Stimulated activated naive CD8-positive, alpha-beta T cell treated with anti-CD3 and anti-CD28 coated beads, Interleukin-15, Interleukin-2, amounts not matched to agents 100 U/mL and 50 U/mL, for 24 hours (primary cell): ENCODE data around the gene ZNF831.

Experiments
- ATAC-seq: fragments of 150-1000 bp; cut with Tn5 transposase; one replicate; pipeline ENCODE4 v1.10.0; 2021
- DNase-seq: peaks from one replicate; pipeline ENCODE4 v3.0.0; 2021

ZNF831 gene

GRCh38 chr20:59247731-59248684 is 84.4 kb downstream of the ZNF831 start:
- ATAC-seq (no peak), DNase-seq (no peak)

DNA sequence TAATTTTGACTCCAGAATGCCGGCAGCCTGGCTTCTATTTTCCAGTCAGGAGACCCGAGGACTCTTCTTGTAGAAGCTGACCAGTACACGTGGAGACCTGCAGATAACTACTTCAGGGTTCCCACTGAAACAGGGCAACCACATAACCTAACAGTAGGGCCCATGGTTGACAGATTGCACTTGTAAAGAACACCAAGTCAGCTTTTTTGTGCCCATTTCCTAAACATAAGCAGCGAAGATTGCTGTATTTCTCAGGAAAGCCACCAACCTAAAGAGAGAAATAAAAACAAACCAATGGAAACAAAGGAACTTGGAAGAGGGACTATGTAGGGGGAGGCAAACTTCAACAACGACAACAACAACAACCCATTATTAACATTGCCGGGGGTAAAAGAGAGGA is 86.7 kb downstream of the ZNF831 start:
- no peak for DNase-seq
- ATAC-seq = no peak

- no peak for DNase-seq
Observed at GRCh38 chr20:59253325-59253724, 89.7 kb downstream of the ZNF831 start.

GRCh38 chr20:59253779-59254319 is 90.2 kb downstream of the ZNF831 start:
- peak; percentile 87 for ATAC-seq
- DNase-seq = peak; percentile 41

More at GRCh38 chr20:59253325-59253724, 89.7 kb downstream of the ZNF831 start:
- ATAC-seq = peak; percentile 59

DNA sequence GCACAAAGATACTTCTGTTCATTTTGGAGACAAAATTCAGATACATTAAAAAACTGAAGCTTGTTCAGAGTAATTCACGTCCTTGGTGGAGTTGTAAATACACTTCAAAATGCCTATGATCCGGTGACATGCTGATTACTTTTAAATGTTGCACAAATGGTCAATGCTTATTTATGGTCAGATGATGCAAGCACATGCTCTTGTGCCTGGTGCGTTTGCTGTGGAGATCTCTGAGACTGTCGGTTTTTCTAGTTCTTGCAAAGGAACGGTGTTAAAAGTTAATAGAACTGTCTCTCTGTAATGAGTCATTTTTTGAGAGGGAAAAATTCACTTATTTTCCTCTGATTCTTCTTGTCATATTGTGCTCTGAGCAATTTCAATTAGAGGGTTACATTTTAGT is 91.6 kb downstream of the ZNF831 start:
- DNase-seq (no peak), ATAC-seq (no peak)

- ATAC-seq (no peak), DNase-seq (no peak)
Observed at GRCh38 chr20:59258221-59258621, 94.6 kb downstream of the ZNF831 start.

- ATAC-seq (no peak), DNase-seq (no peak)
Observed at GRCh38 chr20:59259946-59260345, 96.3 kb downstream of the ZNF831 start.

DNA sequence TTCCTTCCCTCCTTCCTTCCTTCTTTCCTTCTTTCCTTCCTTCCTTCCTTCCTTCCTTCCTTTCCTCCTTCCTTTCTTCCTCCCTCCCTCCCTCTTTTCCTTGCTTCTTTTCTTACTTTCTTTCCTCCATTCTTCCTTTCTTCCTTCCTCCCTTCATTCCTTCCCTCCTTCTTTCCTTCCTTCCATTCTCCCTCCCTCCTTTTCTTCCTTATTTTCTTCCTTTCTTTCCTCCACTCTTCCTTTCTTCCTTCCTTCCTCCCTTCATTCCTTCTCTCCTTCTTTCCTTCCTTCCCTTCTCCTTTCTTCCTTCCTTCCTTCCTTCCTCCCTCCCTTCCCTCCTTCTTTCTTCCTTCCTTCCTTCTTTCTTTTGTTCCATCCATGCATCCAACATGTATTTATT is 101.7 kb downstream of the ZNF831 start:
- no peak for DNase-seq
- ATAC-seq = no peak

DNA sequence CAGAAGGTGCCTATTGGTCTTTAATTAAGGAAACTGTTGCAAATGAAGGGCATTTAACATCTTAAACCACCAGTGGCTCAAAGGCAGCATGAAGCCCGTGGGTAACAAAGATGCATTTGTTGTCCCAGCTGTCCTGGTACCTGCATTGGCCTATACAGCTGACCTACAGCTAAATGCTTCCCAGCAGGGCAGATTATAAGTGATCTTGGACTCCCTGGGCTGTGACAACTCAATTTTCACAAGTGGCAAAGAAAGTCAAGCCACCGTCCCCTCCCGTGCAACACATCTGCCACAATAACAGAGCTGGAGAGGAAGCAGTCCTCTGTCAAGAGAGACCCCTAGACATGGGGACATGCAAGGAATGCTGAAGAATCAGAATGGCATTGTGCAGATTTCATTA is 105.2 kb downstream of the ZNF831 start:
- DNase-seq = no peak
- ATAC-seq = no peak

- ATAC-seq = peak; percentile 46
Observed at GRCh38 chr20:59269411-59270025, 105.9 kb downstream of the ZNF831 start.

DNA sequence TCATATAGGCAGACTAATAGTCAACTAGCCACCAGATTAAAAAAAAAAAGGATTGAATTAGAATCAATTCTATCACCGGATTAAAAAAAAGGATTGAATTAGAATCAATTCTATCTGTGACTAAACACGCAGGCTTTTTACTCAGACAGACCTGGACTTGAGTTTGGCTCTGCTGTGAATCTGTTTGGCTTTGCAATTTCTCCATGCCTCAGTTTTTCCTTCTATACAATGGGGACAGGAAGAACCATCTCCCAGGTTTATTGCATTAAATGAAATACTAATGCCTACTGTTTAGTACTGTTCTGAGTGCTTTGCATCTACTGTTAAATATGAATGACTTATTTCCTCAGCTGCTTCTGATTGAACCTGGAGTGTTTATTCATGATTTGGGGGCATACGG is 106.8 kb downstream of the ZNF831 start:
- ATAC-seq (no peak), DNase-seq (no peak)

More at GRCh38 chr20:59269411-59270025, 105.9 kb downstream of the ZNF831 start:
- peak; percentile 8 for DNase-seq

DNA sequence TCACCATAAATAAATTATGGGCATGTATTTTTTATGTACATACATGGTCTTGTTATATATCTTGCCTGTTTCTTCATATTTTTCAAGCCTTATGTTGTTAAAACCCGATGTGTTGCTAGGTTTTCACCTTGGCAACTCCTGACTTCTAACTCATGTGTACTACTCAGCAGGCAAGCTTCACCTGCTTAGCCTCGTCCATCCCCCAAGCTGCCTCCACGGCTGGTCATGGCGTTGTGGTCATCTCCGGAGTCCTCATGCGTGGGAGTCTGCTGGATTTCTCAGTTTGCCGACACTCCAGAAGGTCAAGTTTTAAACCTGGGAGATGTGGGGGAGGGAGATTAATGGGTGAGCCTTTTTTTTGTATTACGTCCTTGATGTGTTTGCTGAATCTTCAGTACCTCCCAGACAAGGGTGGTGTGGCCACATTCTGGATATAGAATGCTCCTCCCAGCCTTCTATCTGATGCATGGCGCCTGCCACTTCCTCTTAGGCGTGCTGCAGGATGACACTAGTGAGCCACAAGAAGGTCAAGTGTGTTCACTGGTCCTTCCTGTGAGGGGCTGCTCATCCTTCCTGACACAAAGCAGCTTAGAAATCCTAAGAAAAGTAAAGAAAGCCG is 110.2 kb downstream of the ZNF831 start:
- ATAC-seq = no peak
- DNase-seq = no peak

- ATAC-seq (no peak), DNase-seq (no peak)
Observed at GRCh38 chr20:59276938-59277337, 113.3 kb downstream of the ZNF831 start.

- ATAC-seq (no peak), DNase-seq (no peak)
Observed at GRCh38 chr20:59284470-59284869, 120.8 kb downstream of the ZNF831 start.

DNA sequence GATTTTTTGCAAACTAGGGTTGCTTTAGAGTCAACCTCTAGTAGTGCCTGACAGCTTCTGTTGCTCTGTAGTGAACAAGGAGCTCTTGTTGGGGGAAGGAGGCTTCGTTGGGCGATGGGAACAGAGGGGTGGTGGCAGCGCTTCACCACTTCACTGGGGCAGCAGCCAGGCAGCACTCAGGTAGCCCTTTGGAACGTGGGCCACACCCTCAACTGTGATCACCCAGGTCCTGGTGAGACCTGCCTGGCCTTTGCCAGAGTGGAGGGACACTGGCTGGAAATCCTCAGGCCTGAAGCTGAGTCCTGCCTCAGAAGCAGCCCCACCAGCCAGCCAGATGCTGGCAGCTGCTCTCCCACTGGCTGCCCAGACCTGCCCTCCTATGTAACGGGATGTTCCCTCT is 126.4 kb downstream of the ZNF831 start:
- no peak for DNase-seq
- no peak for ATAC-seq

DNA sequence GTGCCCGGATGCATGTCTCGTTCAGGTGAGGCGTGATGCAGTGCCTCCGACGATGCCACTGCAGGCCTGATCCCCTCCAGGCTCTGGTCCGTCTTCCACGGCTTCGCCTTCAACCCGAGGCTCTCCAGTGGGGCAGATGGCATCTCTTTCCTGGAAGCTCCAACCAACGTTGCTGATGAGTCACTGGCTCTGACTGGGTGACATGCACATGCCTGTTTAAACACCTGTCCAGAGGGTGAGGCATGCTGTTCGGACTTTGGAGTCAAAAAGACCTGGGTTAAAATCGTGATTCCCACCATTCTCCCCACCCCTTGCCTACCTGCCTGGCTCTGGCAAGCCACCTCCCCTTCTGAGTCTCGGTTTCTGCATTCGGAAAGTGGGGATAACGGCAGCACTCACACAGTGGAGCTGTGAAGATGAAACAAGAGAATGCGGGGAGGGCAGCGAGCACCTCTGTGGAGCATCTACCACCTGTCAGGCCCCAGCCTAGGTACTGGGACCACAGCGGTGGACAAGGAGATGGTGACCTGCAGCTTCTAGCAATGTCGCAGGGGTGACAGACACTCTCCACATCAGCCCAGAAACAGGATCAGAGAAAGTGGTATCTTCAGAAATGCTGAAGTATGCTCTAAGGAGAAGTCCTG is 128.2 kb downstream of the ZNF831 start:
- DNase-seq (no peak), ATAC-seq (no peak)

DNA sequence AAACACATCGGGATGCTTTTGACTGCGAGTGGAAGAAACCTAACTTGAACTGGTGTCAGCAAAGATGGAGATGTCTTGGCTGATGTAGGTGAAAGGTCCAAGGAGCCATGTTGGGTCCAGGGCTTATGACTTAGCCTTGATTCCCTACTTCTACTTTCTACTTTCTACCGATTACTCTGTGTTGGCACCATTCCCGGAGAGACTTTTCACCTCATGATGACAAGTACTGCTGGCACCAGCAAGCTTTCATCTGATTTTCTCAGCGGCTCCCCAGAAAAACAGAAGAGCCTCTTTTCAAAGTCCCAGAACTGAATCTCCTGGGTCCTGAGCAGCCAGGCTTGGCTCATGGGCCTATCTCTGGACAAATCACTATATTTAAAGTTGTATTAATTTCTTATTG is 131.9 kb downstream of the ZNF831 start:
- ATAC-seq = no peak
- no peak for DNase-seq

GRCh38 chr20:59297686-59298085 is 134.1 kb downstream of the ZNF831 start:
- DNase-seq (no peak), ATAC-seq (no peak)

DNA sequence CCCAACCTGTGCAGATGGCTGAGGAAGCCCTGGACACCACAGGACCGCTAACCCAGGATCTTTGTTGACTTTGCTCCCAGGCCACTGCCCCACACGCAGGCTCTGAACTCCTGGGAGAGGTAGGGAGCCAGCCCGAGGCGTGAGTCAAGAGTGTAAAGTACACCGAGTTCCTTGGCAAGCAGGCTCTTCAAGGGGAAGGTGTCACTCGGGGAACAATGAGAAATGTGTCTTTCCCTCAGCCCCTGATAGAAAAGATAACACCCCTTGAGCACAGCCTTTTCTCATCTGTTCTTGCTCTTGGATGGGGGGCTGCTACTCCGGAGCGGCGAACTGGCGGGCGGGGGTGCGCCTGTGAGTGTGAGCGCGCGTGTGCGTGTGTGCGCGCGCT is 136.3 kb downstream of the ZNF831 start:
- ATAC-seq = no peak

DNA sequence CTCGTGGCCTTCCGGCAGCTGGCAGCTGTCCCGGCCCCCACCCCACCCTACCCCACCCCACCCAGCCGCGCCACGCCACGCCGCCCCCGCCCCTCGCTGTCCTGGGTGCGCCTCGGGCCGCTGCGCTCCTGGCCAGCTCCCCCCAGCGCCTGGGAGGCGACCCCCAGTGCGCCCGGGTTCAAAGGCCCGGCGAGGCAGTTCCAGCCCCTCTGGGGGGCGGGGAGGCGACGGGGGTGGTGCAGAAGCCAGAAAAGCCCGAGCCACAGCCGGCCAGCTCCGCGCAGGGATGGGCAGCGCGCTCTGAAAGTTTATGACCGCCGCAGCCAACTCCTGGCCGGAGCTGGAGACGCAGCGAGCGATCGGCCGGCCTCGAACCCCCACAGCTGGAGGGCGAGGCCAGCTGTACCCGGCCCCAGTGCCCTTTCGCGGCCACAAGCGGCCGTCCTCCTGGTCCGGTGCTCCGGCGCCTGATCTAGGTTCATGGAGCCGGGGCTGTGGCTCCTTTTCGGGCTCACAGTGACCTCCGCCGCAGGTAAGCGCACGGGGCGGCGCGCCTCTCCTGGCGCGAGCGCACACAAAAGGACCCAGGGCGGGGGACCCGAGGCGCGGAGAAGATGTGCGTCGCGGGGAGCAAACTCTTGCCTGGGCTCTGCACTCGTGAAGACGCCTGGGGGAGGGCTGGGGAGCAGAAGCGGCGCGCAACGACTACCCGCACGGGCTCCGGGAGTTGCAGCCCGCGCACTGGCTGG is 136.9 kb downstream of the ZNF831 start, which contains the start of gene EDN3:
Gene EDN3, plus strand, starts transcription at position 279 of the 749 bp plus-strand sequence. Its CDS starts 202 bp downstream, at position 481.
- no peak for ATAC-seq

More for the DNA sequence above, 136.3 kb downstream of the ZNF831 start:
- no peak for DNase-seq

GRCh38 chr20:59301343-59302007 is 137.9 kb downstream of the ZNF831 start:
- ATAC-seq = peak; percentile 14

More for the DNA sequence above, 136.9 kb downstream of the ZNF831 start, which contains the start of gene EDN3:
- no peak for DNase-seq

More at GRCh38 chr20:59301343-59302007, 137.9 kb downstream of the ZNF831 start:
- no peak for DNase-seq
